HG03460 (cell line): Measurements from ENCODE around the gene GLI1.

Source experiments
- ATAC-seq: cut with Tn5 transposase; IDR thresholded peaks from one replicate; pipeline ENCODE4 v1.9.1; 2021; ENCODE audit not compliant: unreplicated experiment

Gene GLI1

DNA sequence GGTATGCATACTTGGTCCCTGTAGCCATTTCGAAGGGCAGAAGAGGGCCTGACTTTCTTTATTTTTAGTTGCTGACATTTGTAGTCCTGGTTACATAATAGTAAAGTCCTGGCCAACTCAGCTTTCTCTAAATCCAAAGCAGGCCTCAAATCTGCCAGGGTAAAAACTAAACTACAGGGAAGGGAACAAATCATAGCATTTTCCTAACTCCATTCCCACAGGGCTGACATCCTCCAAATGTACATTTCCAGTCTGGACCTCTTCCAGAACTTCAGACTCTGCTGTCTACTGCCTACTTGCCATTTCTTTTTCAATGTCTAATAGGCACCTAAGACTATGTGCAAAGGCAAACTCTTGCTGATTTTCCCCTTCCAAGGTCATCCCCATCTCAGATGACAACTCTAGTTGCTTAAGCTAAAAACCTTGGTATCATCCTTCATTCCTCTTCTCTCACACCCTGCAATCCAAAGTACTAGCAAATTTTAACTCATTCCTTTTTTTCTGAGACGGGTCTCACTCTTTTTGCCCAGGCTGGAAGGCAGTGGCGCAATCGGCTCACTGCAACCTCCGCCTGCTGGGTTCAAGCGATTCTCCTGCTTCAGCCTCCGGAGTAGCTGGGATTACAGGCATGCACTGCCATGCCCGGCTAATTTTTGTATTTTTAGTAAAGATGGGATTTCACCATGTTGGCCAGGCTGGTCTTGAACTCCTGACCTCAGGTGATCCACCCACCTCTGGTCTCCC is 58.8 kb downstream of the GLI1 start:
- ATAC-seq, result no peak

DNA sequence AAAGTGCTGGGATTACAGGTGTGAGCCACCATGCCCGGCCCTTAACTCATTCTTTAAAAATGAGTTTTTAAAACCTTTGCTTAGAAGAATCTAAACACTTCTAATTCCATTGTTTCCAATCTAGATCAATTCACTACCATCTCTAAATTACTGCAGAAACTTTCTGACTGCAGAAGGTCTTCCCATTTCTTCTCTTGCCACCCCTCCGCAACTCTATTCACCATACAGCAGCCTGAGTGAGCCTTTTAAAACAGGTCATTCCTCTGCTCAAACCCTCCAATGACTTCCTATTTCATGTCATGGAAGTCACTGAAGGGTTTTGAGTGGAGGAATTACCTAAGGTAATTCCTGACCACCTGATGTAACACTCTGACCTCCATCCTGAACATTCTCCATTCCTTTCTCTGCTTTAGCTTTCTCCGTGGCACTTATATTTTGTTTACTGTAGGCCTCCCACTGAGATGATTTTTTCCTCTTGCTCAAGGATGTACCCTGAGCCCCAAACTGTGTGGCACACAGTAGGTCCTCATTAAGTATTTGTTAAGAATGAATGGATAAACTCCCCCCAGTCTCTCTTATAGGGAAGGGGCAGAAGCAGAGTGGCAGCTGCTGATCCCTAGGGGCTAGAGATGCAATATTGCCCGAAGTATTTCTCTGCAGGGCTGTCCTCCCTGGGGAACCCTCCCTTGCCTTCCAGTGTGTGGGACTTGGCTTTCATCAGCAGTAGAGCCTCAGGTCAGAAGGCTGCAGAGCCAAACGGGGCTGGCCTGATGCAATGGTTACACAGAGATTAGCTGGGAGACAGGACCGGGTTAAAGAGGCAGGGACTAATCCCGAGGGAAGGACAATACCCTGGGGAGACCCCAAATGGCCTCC is 59.6 kb downstream of the GLI1 start:
- ATAC-seq, result no peak

DNA sequence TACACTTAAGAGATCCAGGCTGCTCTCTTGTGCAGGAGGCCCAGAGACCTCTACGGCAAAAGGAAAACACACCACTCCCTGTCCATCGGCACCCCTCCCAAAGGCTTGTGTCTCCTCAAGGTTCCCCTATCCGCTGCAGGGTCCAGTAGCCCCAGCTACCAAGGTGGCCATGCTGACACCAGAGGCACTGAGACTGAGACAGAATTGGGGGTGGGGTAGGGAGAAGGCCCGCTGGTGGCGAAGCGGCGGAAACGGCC is 60.1 kb downstream of the GLI1 start:
- peak; percentile 4 for ATAC-seq

DNA sequence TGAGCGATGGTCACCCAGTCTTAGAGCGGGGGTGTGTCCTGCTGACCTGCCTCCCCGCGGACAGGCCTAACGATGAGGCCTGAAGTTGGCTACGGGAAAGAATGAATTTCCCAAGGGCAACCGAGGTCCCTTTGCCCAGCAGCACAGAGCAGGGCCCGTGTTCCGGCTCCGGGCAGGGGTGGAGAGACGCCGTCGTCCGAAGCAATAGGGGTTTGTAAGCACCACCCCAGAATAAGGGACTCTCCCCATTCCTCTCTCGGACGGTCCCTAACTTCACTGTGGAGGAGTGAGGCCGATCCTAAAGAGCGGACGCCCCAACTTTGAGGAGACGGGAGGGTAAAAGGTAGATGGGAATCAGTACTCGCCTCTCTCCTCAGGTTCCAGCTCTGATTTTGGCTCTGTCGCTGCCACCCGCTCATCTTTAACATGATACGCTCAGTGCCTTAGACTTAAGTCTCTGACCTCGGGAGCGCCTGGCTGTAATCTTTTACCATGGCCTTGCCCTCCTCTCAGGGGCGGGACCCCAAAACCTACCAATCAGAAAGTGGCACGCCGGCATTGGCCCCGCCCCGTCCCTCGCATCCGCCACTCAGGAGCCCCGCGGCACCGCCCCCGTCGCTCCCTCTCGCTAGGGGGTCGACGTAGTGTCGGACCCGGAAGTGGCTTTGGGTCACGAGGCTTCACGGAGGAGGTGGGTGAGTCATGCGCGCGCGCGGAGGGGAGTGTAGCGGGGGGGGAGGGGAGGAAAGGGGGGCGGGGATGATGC is 60.7 kb downstream of the GLI1 start, which contains the start of gene DDIT3:
Gene DDIT3 (minus strand): TSS at position 462 of the 766 bp plus-strand sequence. CDS start 3,108 bp downstream, outside the sequence.
- peak; percentile 66 for ATAC-seq

DNA sequence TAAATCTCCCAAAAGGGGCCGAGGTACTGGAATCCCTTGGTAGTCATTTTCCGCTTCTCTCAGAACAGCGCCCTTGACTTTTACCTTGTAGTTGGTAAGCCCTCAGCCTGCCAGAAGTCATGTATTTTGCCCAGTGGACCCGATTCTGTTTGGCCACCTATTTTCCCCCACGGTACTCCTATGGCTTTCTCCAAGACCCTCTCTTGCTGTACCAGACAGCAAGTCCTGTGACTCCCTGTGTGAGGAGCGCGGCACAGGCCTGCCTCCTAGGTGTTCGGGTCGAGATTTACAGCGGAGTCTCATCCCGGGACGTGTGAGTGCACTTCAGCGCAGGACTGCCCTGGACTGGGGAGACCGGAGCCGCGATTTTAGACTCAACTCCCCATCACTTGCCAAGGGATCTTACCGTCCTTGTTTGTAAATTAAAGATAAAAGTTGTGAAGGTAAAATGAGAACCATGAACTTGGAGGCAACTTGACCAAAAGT is 62.0 kb downstream of the GLI1 start:
- ATAC-seq, result no peak
